ENCODE data around the gene IL34. TPM values are rescaled to one million over a fixed set of nuclear protein-coding genes. Genes with fewer than 3 reads are reported as not detected.
"Not testable (repeated sequence)": the region's sequence is repeated elsewhere in the genome, so short reads cannot be mapped to it uniquely, and the experiment has no call there.

Gene IL34
- total and polyA plus RNA-seq, 5 donors from 2014 or later, result not detected

GRCh38 chr16:70670175-70670574 lies 23.8 kb downstream of the IL34 start:
- Histone ChIP-seq H3K27ac (ENCODE audit: insufficient read depth, low read length, poor library complexity, severe bottlenecking) (no peak overlapping the region), H3K4me1 (ENCODE audit: control insufficient read depth, insufficient read depth, low read length, poor library complexity, severe bottlenecking) (no peaks in the 10 kb centered on the region), H3K27me3 (ENCODE audit: control insufficient read depth, insufficient read depth, low read length) (no peaks in the 10 kb centered on the region), H3K9me3 (ENCODE audit: control insufficient read depth in 2 of 2, low read length in 2 of 2) (no peaks in the 10 kb centered on the region), H3K36me3 (ENCODE audit: control insufficient read depth, insufficient read depth, low read length) (no peaks in the 10 kb centered on the region), H3K4me3 (ENCODE audit: low read depth, low read length) (no peak overlapping the region)
- no peaks in the 10 kb centered on the region for H3K36me3 Mint-ChIP-seq
- no peak overlapping the region for H3K27ac Mint-ChIP-seq
- ATAC-seq (ENCODE audit: low read depth in 2 of 2), result no peak
- peaks cover 5% of the 10 kb centered on the region for H3K27me3 Mint-ChIP-seq
- no peaks in the 10 kb centered on the region for H3K9me3 Mint-ChIP-seq
- DNase-seq, result no peak
- no peak overlapping the region for H3K4me3 Mint-ChIP-seq
- no peaks in the 10 kb centered on the region for H3K4me1 Mint-ChIP-seq

- H3K4me3 Mint-ChIP-seq; H3K27me3 ChIP-seq (ENCODE audit: control insufficient read depth, insufficient read depth, low read length); H3K4me1 Mint-ChIP-seq; H3K36me3 ChIP-seq (ENCODE audit: control insufficient read depth, insufficient read depth, low read length); H3K4me1 ChIP-seq (ENCODE audit: control insufficient read depth, insufficient read depth, low read length, poor library complexity, severe bottlenecking); H3K36me3 Mint-ChIP-seq; H3K4me3 ChIP-seq (ENCODE audit: low read depth, low read length); H3K9me3 Mint-ChIP-seq; H3K27me3 Mint-ChIP-seq; DNase-seq; H3K9me3 ChIP-seq (ENCODE audit: control insufficient read depth in 2 of 2, low read length in 2 of 2); H3K27ac Mint-ChIP-seq; H3K27ac ChIP-seq (ENCODE audit: insufficient read depth, low read length, poor library complexity, severe bottlenecking); ATAC-seq (ENCODE audit: low read depth in 2 of 2): not testable (repeated sequence)
These were observed 24.6 kb downstream of the IL34 start for GRCh38 chr16:70670938-70671337.

GRCh38 chr16:70674221-70675014 lies 28.1 kb downstream of the IL34 start:
- Mint-ChIP-seq H3K27me3 (no peaks in the 10 kb centered on the region), H3K27ac (no peak overlapping the region), H3K4me1 (no peaks in the 10 kb centered on the region)

GRCh38 chr16:70675851-70676513 lies 29.6 kb downstream of the IL34 start:
- H3K27me3 Mint-ChIP-seq, result no peaks in the 10 kb centered on the region
- no peaks in the 10 kb centered on the region for H3K27me3 ChIP-seq (ENCODE audit: control insufficient read depth, insufficient read depth, low read length)
- no peaks in the 10 kb centered on the region for H3K36me3 ChIP-seq (ENCODE audit: control insufficient read depth, insufficient read depth, low read length)
- H3K27ac ChIP-seq (ENCODE audit: insufficient read depth, low read length, poor library complexity, severe bottlenecking), result no peak overlapping the region
- no peaks in the 10 kb centered on the region for H3K9me3 ChIP-seq (ENCODE audit: control insufficient read depth in 2 of 2, low read length in 2 of 2)
- no peaks in the 10 kb centered on the region for H3K4me1 ChIP-seq (ENCODE audit: control insufficient read depth, insufficient read depth, low read length, poor library complexity, severe bottlenecking)
- no peaks in the 10 kb centered on the region for H3K36me3 Mint-ChIP-seq
- no peak overlapping the region for H3K4me3 ChIP-seq (ENCODE audit: low read depth, low read length)
- no peaks in the 10 kb centered on the region for H3K4me1 Mint-ChIP-seq
- H3K4me3 Mint-ChIP-seq, result no peak overlapping the region
- H3K9me3 Mint-ChIP-seq, result no peaks in the 10 kb centered on the region
- peak overlapping the region in 1 of 3 donors; percentile 14 for H3K27ac Mint-ChIP-seq
- DNase-seq, result no peak
- ATAC-seq (ENCODE audit: low read depth in 2 of 2), result no peak

More at GRCh38 chr16:70674221-70675014, 28.1 kb downstream of the IL34 start:
- Mint-ChIP-seq H3K36me3 (no peaks in the 10 kb centered on the region), H3K9me3 (no peaks in the 10 kb centered on the region), H3K4me3 (peak overlapping the region in 1 of 4 donors; percentile 38)
- no peaks in the 10 kb centered on the region for H3K4me1 ChIP-seq (ENCODE audit: control insufficient read depth, insufficient read depth, low read length, poor library complexity, severe bottlenecking)
- H3K4me3 ChIP-seq (ENCODE audit: low read depth, low read length), result no peak overlapping the region
- no peaks in the 10 kb centered on the region for H3K36me3 ChIP-seq (ENCODE audit: control insufficient read depth, insufficient read depth, low read length)
- no peaks in the 10 kb centered on the region for H3K9me3 ChIP-seq (ENCODE audit: control insufficient read depth in 2 of 2, low read length in 2 of 2)
- H3K27ac ChIP-seq (ENCODE audit: insufficient read depth, low read length, poor library complexity, severe bottlenecking), result no peak overlapping the region
- no peak for ATAC-seq (ENCODE audit: low read depth in 2 of 2)
- DNase-seq, result no peak
- H3K27me3 ChIP-seq (ENCODE audit: control insufficient read depth, insufficient read depth, low read length), result no peaks in the 10 kb centered on the region

- Histone ChIP-seq H3K27me3 (ENCODE audit: control insufficient read depth, insufficient read depth, low read length) (no peaks in the 10 kb centered on the region), H3K4me3 (ENCODE audit: low read depth, low read length) (no peak overlapping the region), H3K4me1 (ENCODE audit: control insufficient read depth, insufficient read depth, low read length, poor library complexity, severe bottlenecking) (no peaks in the 10 kb centered on the region), H3K9me3 (ENCODE audit: control insufficient read depth in 2 of 2, low read length in 2 of 2) (no peaks in the 10 kb centered on the region), H3K27ac (ENCODE audit: insufficient read depth, low read length, poor library complexity, severe bottlenecking) (no peak overlapping the region), H3K36me3 (ENCODE audit: control insufficient read depth, insufficient read depth, low read length) (no peaks in the 10 kb centered on the region)
- Mint-ChIP-seq H3K9me3 (no peaks in the 10 kb centered on the region), H3K36me3 (no peaks in the 10 kb centered on the region), H3K4me1 (no peaks in the 10 kb centered on the region), H3K27me3 (no peaks in the 10 kb centered on the region), H3K27ac (no peak overlapping the region), H3K4me3 (no peak overlapping the region)
- no peak for ATAC-seq (ENCODE audit: low read depth in 2 of 2)
- DNase-seq, result no peak
These were observed 30.5 kb downstream of the IL34 start for GRCh38 chr16:70676675-70677498.

- peaks cover 5% of the 10 kb centered on the region for H3K27me3 Mint-ChIP-seq
- H3K9me3 Mint-ChIP-seq, result no peaks in the 10 kb centered on the region
- H3K27ac Mint-ChIP-seq, result no peak overlapping the region
- no peak overlapping the region for H3K4me3 Mint-ChIP-seq
- Histone ChIP-seq H3K9me3 (ENCODE audit: control insufficient read depth in 2 of 2, low read length in 2 of 2) (no peaks in the 10 kb centered on the region), H3K4me3 (ENCODE audit: low read depth, low read length) (no peak overlapping the region), H3K36me3 (ENCODE audit: control insufficient read depth, insufficient read depth, low read length) (no peaks in the 10 kb centered on the region), H3K27me3 (ENCODE audit: control insufficient read depth, insufficient read depth, low read length) (no peaks in the 10 kb centered on the region), H3K4me1 (ENCODE audit: control insufficient read depth, insufficient read depth, low read length, poor library complexity, severe bottlenecking) (no peaks in the 10 kb centered on the region), H3K27ac (ENCODE audit: insufficient read depth, low read length, poor library complexity, severe bottlenecking) (no peak overlapping the region)
- DNase-seq (no peak), ATAC-seq (ENCODE audit: low read depth in 2 of 2) (no peak)
- no peaks in the 10 kb centered on the region for H3K4me1 Mint-ChIP-seq
- no peaks in the 10 kb centered on the region for H3K36me3 Mint-ChIP-seq
These were observed 31.3 kb downstream of the IL34 start for GRCh38 chr16:70677499-70678120.

GRCh38 chr16:70678121-70678897 lies 31.9 kb downstream of the IL34 start:
- no peaks in the 10 kb centered on the region for H3K4me1 Mint-ChIP-seq
- Histone ChIP-seq H3K27me3 (ENCODE audit: control insufficient read depth, insufficient read depth, low read length) (no peaks in the 10 kb centered on the region), H3K27ac (ENCODE audit: insufficient read depth, low read length, poor library complexity, severe bottlenecking) (no peak overlapping the region), H3K4me3 (ENCODE audit: low read depth, low read length) (no peak overlapping the region), H3K4me1 (ENCODE audit: control insufficient read depth, insufficient read depth, low read length, poor library complexity, severe bottlenecking) (no peaks in the 10 kb centered on the region), H3K36me3 (ENCODE audit: control insufficient read depth, insufficient read depth, low read length) (no peaks in the 10 kb centered on the region), H3K9me3 (ENCODE audit: control insufficient read depth in 2 of 2, low read length in 2 of 2) (no peaks in the 10 kb centered on the region)
- ATAC-seq (ENCODE audit: low read depth in 2 of 2) (no peak), DNase-seq (no peak)
- no peak overlapping the region for H3K27ac Mint-ChIP-seq
- peaks cover 12% of the 10 kb centered on the region for H3K27me3 Mint-ChIP-seq
- no peak overlapping the region for H3K4me3 Mint-ChIP-seq
- H3K9me3 Mint-ChIP-seq, result no peaks in the 10 kb centered on the region
- H3K36me3 Mint-ChIP-seq, result no peaks in the 10 kb centered on the region
